Measurements from ENCODE around the gene PDZD11. TPM values are rescaled to one million over a fixed set of nuclear protein-coding genes. Genes with fewer than 3 reads are reported as not detected.
"Not testable (repeated sequence)": the region's sequence is repeated elsewhere in the genome, so short reads cannot be mapped to it uniquely, and the experiment has no call there.

Gene PDZD11
- total RNA-seq, 2 experiments from 2014 or later = 35.1 to 43.1 TPM

DNA sequence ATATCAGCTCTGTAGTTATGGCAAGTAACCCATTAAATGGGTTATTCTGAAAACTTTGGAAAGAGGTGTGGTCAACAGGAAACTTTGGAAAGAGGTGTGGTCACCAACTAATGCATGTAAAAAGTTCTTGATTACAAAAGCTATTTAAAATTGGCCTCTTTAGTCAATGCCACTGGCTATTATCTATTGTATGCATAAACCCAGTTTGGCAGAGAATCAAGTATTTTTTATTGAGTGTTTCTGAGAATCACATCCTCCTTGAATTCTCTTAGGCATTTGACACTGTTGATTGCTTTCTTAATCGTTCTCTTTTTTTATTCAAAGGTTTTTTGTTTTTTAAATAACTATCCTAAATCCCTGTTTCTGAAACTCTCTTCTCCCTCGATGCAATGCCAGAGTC is 37.2 kb downstream of the PDZD11 start:
- POLR2A ChIA-PET = no interaction called here
- no peaks in the 10 kb centered on the region for H3K9me3 Mint-ChIP-seq
- H3K27me3 Mint-ChIP-seq = no peaks in the 10 kb centered on the region
- no peak for DNase-seq
- no peak overlapping the region for H3K4me3 Mint-ChIP-seq
- CTCF ChIA-PET = no interaction called here
- no peaks in the 10 kb centered on the region for H3K36me3 Mint-ChIP-seq (ENCODE audit: low read depth)
- H3K27ac Mint-ChIP-seq = no peak overlapping the region
- H3K4me1 Mint-ChIP-seq = peaks cover 12% of the 10 kb centered on the region

DNA sequence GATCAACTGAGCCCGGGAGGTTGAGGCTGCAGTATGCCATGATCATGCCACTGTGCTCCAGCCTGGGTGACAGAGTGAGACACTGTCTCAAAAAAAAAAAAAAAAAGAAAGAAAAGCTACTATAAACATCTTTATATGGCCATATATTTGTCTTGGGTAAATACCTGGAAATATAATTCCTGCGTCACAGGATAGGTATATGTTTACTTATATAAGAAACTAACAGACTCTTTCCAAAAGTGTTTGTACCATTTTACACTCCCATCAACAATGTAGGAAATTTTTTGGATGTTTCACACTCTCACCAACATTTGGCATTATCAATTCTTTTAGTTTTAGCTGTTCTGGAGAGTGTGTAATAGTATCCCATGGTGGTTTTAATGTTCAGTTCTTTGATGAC is 42.5 kb downstream of the PDZD11 start:
- CTCF ChIA-PET = no interaction called here
- Mint-ChIP-seq H3K27ac (no peak overlapping the region), H3K36me3 (ENCODE audit: low read depth) (no peaks in the 10 kb centered on the region), H3K9me3 (no peaks in the 10 kb centered on the region), H3K4me1 (no peaks in the 10 kb centered on the region), H3K27me3 (no peaks in the 10 kb centered on the region), H3K4me3 (no peak overlapping the region)
- POLR2A ChIA-PET = no interaction called here
- no peak for DNase-seq

DNA sequence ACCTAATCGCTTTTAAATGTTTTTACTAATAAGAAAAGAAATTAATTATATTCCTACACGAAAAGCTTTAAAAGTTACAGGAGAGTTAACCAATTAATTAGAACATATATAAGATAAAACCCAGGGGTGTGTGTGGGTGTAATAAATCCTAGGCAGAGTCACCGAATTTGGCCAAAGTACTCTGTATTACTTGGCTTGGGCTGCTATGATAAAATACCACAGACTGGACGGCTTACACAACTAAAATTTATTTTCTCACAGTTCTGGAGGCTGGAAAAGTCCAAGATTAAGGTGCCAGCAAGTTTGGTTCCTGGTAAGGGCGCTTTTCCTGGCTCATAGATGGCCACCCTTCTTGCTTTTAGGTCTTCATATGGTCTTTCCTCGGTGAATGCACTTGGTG is 44.8 kb downstream of the PDZD11 start:
- ChIA-PET CTCF (interaction anchor here (0.8 kb wide), 1 partner anchor 14 kb away, joined by 3 read pairs; no protein-coding TSS in a partner anchor), POLR2A (no interaction called here)
- Mint-ChIP-seq H3K4me1 (no peaks in the 10 kb centered on the region), H3K27ac (no peak overlapping the region), H3K27me3 (no peaks in the 10 kb centered on the region), H3K9me3 (no peaks in the 10 kb centered on the region), H3K36me3 (ENCODE audit: low read depth) (no peaks in the 10 kb centered on the region), H3K4me3 (no peak overlapping the region)
- DNase-seq = no peak

DNA sequence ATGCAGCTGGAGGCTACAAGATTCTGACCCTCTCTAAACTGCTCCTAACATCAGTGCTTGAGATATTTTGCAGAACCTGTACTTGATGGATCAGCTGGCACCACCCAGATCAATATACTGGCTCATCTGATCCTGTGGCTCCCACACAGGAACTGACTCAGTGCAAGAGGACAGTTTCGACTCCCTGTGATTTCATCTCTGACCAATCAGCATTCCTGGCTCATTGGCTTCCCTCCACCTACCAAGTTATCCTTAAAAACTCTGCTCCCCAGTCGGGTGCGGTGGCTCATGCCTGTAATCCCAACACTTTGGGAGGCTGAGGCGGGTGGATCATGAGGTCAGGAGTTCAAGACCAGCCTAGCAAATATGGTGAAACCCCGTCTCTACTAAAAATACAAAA is 46.1 kb downstream of the PDZD11 start:
- H3K4me3 Mint-ChIP-seq; H3K36me3 Mint-ChIP-seq (ENCODE audit: low read depth); H3K4me1 Mint-ChIP-seq; H3K27me3 Mint-ChIP-seq; H3K9me3 Mint-ChIP-seq; H3K27ac Mint-ChIP-seq; POLR2A ChIA-PET; DNase-seq: not testable (repeated sequence)
- CTCF ChIA-PET = interaction anchor here (0.6 kb wide), 1 partner anchor 52 kb away, joined by 6 read pairs; no protein-coding TSS in a partner anchor

DNA sequence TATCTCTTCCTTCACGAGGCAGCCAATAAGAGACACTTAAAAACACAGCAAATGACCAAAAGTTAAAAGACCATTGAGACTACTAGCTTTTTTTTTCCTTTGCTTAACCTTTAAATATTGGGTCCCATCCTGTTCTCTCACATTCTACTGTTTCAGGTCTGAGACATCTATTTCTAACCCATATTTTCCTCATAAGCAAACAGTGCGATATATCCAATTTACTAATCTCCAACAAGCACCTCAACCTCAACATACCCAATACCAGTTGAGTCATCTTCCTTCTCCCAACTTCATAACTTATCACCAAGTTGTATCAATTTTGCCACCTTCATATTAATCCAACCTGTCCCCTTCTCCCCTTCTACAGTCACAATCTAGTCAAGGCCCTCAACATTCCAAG is 48.2 kb downstream of the PDZD11 start:
- Mint-ChIP-seq H3K36me3 (ENCODE audit: low read depth) (no peaks in the 10 kb centered on the region), H3K4me1 (no peaks in the 10 kb centered on the region), H3K4me3 (no peak overlapping the region), H3K27me3 (no peaks in the 10 kb centered on the region), H3K27ac (no peak overlapping the region), H3K9me3 (no peaks in the 10 kb centered on the region)
- DNase-seq = no peak
- CTCF ChIA-PET = interaction anchor here (0.6 kb wide), 1 partner anchor 229 kb away, joined by 3 read pairs; no protein-coding TSS in a partner anchor
- POLR2A ChIA-PET = no interaction called here

DNA sequence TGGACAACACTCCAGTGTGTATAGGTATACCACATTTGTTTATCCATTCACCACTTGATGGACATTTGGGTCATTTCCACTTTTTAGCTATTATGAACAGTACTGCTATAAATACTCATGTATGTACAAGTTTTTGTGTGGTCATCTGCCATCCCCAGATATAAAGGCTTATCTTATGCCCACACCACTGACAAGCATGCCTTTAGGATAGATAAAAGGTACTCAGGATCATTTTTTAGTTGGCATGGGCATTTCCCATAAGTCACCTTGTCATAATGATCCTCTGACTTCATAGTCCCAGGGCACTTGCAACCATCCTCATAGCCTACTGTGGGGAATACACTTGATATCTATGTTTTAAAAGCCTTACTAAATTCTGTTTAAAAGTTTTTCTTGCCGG is 49.0 kb downstream of the PDZD11 start:
- H3K36me3 Mint-ChIP-seq (ENCODE audit: low read depth) = no peaks in the 10 kb centered on the region
- no peaks in the 10 kb centered on the region for H3K4me1 Mint-ChIP-seq
- ChIA-PET POLR2A (no interaction called here), CTCF (interaction anchor here (1.0 kb wide), 1 partner anchor 13 kb away, joined by 4 read pairs; no protein-coding TSS in a partner anchor)
- no peaks in the 10 kb centered on the region for H3K27me3 Mint-ChIP-seq
- H3K27ac Mint-ChIP-seq = no peak overlapping the region
- DNase-seq = no peak
- H3K9me3 Mint-ChIP-seq = no peaks in the 10 kb centered on the region
- no peak overlapping the region for H3K4me3 Mint-ChIP-seq

Other genes with a start within 250 kb of the PDZD11 start
- gene AWAT2, start 240.0 kb downstream of the PDZD11 start, total RNA-seq = not detected
- gene OTUD6A, start 227.5 kb downstream of the PDZD11 start, total RNA-seq = not detected
- gene IGBP1, start 156.5 kb downstream of the PDZD11 start, total RNA-seq = 10 to 100 TPM; 60.3 to 64.1 TPM
- gene DGAT2L6, start 112.4 kb downstream of the PDZD11 start, total RNA-seq = not detected
- gene AWAT1, start 55.3 kb downstream of the PDZD11 start, total RNA-seq = not detected
- under 1 TPM; 0.12 to 0.25 TPM for gene P2RY4, start 29.7 kb downstream of the PDZD11 start, total RNA-seq
- gene ARR3, start 21.6 kb downstream of the PDZD11 start, total RNA-seq = not detected
- not detected for gene RAB41, start 7.8 kb downstream of the PDZD11 start, total RNA-seq
- gene KIF4A, start 177 bp upstream of the PDZD11 start, total RNA-seq = 10 to 100 TPM; 40.5 to 41.5 TPM
- gene GDPD2, start 133.4 kb upstream of the PDZD11 start, total RNA-seq = under 1 TPM; 0.22 to 0.23 TPM
- gene DLG3, start 154.9 kb upstream of the PDZD11 start, total RNA-seq = 10 to 100 TPM; 19.9 to 20.1 TPM